ENCODE results near the gene ICOSLG. TPM values are rescaled to one million over a fixed set of nuclear protein-coding genes. Genes with fewer than 3 reads are reported as not detected.
A peak's percentile ranks its signal among the peaks of the same experiment; 100 is the strongest.
"Not testable (repeated sequence)": the region's sequence is repeated elsewhere in the genome, so short reads cannot be mapped to it uniquely, and the experiment has no call there.

Gene ICOSLG
- total RNA-seq: 1 to 10 TPM; 2.6 to 5.2 (median 3.1) TPM

- H3K9me3 ChIP-seq; H3K27me3 ChIP-seq; H3K36me3 ChIP-seq; H3K27ac ChIP-seq; DNase-seq (ENCODE audit: low spot score in 2 of 2); H3K4me1 ChIP-seq; H3K4me3 ChIP-seq: not testable (repeated sequence)
- WGBS, 2 donors: no CpG with 5 or more reads among the region's 53 CpGs
These were observed at the start of gene ICOSLG for GRCh38 chr21:44240842-44241241. Gene ICOSLG (minus strand): TSS chr21:44240943. CDS start chr21:44240817, 126 bp downstream.

GRCh38 chr21:44289381-44290010 is 48.8 kb upstream of the ICOSLG start:
- Histone ChIP-seq H3K9me3 (no peaks in the 10 kb centered on the region), H3K4me1 (peaks cover 0 to 13% (median 2%) of the 10 kb centered on the region in 4 donors), H3K27ac (no peak overlapping the region), H3K4me3 (no peak overlapping the region), H3K36me3 (no peaks in the 10 kb centered on the region), H3K27me3 (peaks cover 0 to 22% of the 10 kb centered on the region in 2 donors)
- WGBS, 2 donors: 75 to 87% methylated on average over 12 to 13 of the region's 24 CpGs
- no peak for DNase-seq (ENCODE audit: low spot score in 2 of 2)
- TF ChIP-seq CTCF (IDR thresholded peaks at IDR 0.05): no peak
- no peak for TF ChIP-seq POLR2A (IDR thresholded peaks at IDR 0.05)

- Histone ChIP-seq H3K4me1 (peaks cover 0 to 10% (median 0%) of the 10 kb centered on the region in 4 donors), H3K36me3 (no peaks in the 10 kb centered on the region), H3K9me3 (no peaks in the 10 kb centered on the region), H3K27me3 (peaks cover 0 to 22% of the 10 kb centered on the region in 2 donors), H3K27ac (no peak overlapping the region), H3K4me3 (no peak overlapping the region)
- TF ChIP-seq CTCF (IDR thresholded peaks at IDR 0.05): no peak
- no peak for TF ChIP-seq POLR2A (IDR thresholded peaks at IDR 0.05)
- no peak for TF ChIP-seq EP300 (IDR thresholded peaks at IDR 0.05)
- no peak for DNase-seq (ENCODE audit: low spot score in 2 of 2)
- 88 to 89% methylated on average over 21 to 22 of the region's 23 CpGs for WGBS, 2 donors
These were observed 47.7 kb upstream of the ICOSLG start for GRCh38 chr21:44288251-44289110.

GRCh38 chr21:44286716-44287632 is 46.2 kb upstream of the ICOSLG start:
- Histone ChIP-seq H3K9me3 (no peaks in the 10 kb centered on the region), H3K27me3 (peaks cover 0 to 22% of the 10 kb centered on the region in 2 donors), H3K4me1 (peaks cover 0 to 10% (median 0%) of the 10 kb centered on the region in 4 donors), H3K27ac (no peak overlapping the region), H3K4me3 (no peak overlapping the region), H3K36me3 (no peaks in the 10 kb centered on the region)
- TF ChIP-seq EP300 (IDR thresholded peaks at IDR 0.05) (no peak), CTCF (IDR thresholded peaks at IDR 0.05) (no peak), POLR2A (IDR thresholded peaks at IDR 0.05) (no peak)
- no peak for DNase-seq (ENCODE audit: low spot score in 2 of 2)
- WGBS, 2 donors: 51 to 74% methylated on average over 13 to 14 of the region's 31 CpGs

- peaks cover 0 to 10% (median 0%) of the 10 kb centered on the region in 4 donors for H3K4me1 ChIP-seq
- peak overlapping the region in 1 of 4 donors; percentile 41 for H3K4me3 ChIP-seq
- no peak for DNase-seq (ENCODE audit: low spot score in 2 of 2)
- TF ChIP-seq EP300 (IDR thresholded peaks at IDR 0.05): no peak
- no peak for TF ChIP-seq POLR2A (IDR thresholded peaks at IDR 0.05)
- TF ChIP-seq CTCF (IDR thresholded peaks at IDR 0.05): no peak
- no peaks in the 10 kb centered on the region for H3K9me3 ChIP-seq
- no peak overlapping the region for H3K27ac ChIP-seq
- H3K36me3 ChIP-seq: no peaks in the 10 kb centered on the region
- WGBS, 2 donors: 66 to 93% methylated on average over 9 to 12 of the region's 21 CpGs
- peaks cover 0 to 22% of the 10 kb centered on the region in 2 donors for H3K27me3 ChIP-seq
These were observed 45.5 kb upstream of the ICOSLG start for GRCh38 chr21:44286086-44286715.
